ENCODE results near the gene C6orf89. TPM values are rescaled to one million over a fixed set of nuclear protein-coding genes. Genes with fewer than 3 reads are reported as not detected.

C6orf89 gene
- total RNA-seq: 79.4 TPM
- long read RNA-seq, full-length matches to known transcripts: 46 of 67 reads
- long read RNA-seq, partial matches to known transcripts: 3 of 67 reads
- long read RNA-seq, other reads (novel, unspliced or antisense): 18 of 67 reads

GRCh38 chr6:36885461-36886401 lies at the start of gene C6orf89:
TSS of gene C6orf89 (plus strand) at chr6:36885952. CDS start at chr6:36899445, 13,493 bp downstream.
- peak; percentile 99 for DNase-seq (ENCODE audit: missing footprints)
- intact Hi-C loops (cut with DNase I): loop anchor here (1.0 to 10.0 kb wide), 4 partner anchors 94 to 327 kb away; partner anchors contain the start of gene PIM1
- ATAC-seq: peak; percentile 99

GRCh38 chr6:36836111-36837021 lies 49.4 kb upstream of the C6orf89 start:
- intact Hi-C loops (cut with DNase I): no loop called here
- ATAC-seq (peak; percentile 8), DNase-seq (ENCODE audit: missing footprints) (no peak)

- DNase-seq (ENCODE audit: missing footprints): no peak
- intact Hi-C loops (cut with DNase I): no loop called here
Observed at GRCh38 chr6:36837022-36837339, 48.8 kb upstream of the C6orf89 start.

GRCh38 chr6:36837686-36838085 lies 48.1 kb upstream of the C6orf89 start:
- DNase-seq (ENCODE audit: missing footprints): no peak
- peak; percentile 0 for ATAC-seq
- intact Hi-C loops (cut with DNase I): no loop called here

More at GRCh38 chr6:36837022-36837339, 48.8 kb upstream of the C6orf89 start:
- no peak for ATAC-seq

- DNase-seq (ENCODE audit: missing footprints): no peak
- intact Hi-C loops (cut with DNase I): no loop called here
- ATAC-seq: peak; percentile 17
Observed at GRCh38 chr6:36838896-36839748, 46.6 kb upstream of the C6orf89 start, which contains the start of gene CPNE5. TSS of gene CPNE5 (minus strand) at chr6:36839444. CDS start at chr6:36839377, 67 bp downstream.

- intact Hi-C loops (cut with DNase I): loop anchor here (2.0 kb wide), 2 partner anchors 31 to 133 kb away; no protein-coding TSS in a partner anchor
- DNase-seq (ENCODE audit: missing footprints) (peak; percentile 77), ATAC-seq (peak; percentile 11)
Observed at GRCh38 chr6:36839749-36840431, 45.9 kb upstream of the C6orf89 start.

- DNase-seq (ENCODE audit: missing footprints): no peak
- peak; percentile 2 for ATAC-seq
- intact Hi-C loops (cut with DNase I): loop anchor here (2.0 kb wide), 2 partner anchors 30 to 132 kb away; no protein-coding TSS in a partner anchor
Observed at GRCh38 chr6:36840432-36841403, 45.0 kb upstream of the C6orf89 start.

GRCh38 chr6:36841756-36842155 lies 44.0 kb upstream of the C6orf89 start:
- intact Hi-C loops (cut with DNase I): loop anchor here (2.0 kb wide), 2 partner anchors 29 to 131 kb away; no protein-coding TSS in a partner anchor
- ATAC-seq (no peak), DNase-seq (ENCODE audit: missing footprints) (no peak)

GRCh38 chr6:36843170-36843569 lies 42.6 kb upstream of the C6orf89 start:
- intact Hi-C loops (cut with DNase I): no loop called here
- DNase-seq (ENCODE audit: missing footprints): no peak

GRCh38 chr6:36844232-36845170 lies 41.3 kb upstream of the C6orf89 start:
- intact Hi-C loops (cut with DNase I): no loop called here
- DNase-seq (ENCODE audit: missing footprints) (peak; percentile 85), ATAC-seq (peak; percentile 40)

More at GRCh38 chr6:36843170-36843569, 42.6 kb upstream of the C6orf89 start:
- ATAC-seq: no peak

GRCh38 chr6:36845233-36845632 lies 40.5 kb upstream of the C6orf89 start:
- intact Hi-C loops (cut with DNase I): no loop called here
- no peak for DNase-seq (ENCODE audit: missing footprints)
- ATAC-seq: no peak

GRCh38 chr6:36847152-36847551 lies 38.6 kb upstream of the C6orf89 start:
- DNase-seq (ENCODE audit: missing footprints) (no peak), ATAC-seq (no peak)
- intact Hi-C loops (cut with DNase I): no loop called here

GRCh38 chr6:36847991-36848390 lies 37.8 kb upstream of the C6orf89 start:
- intact Hi-C loops (cut with DNase I): no loop called here
- DNase-seq (ENCODE audit: missing footprints) (no peak), ATAC-seq (no peak)

- ATAC-seq (peak; percentile 61), DNase-seq (ENCODE audit: missing footprints) (peak; percentile 80)
- intact Hi-C loops (cut with DNase I): loop anchor here (1.0 kb wide), 1 partner anchor 18 kb away; no protein-coding TSS in a partner anchor
Observed at GRCh38 chr6:36848658-36849441, 36.9 kb upstream of the C6orf89 start.
